Measurements from ENCODE around the gene CAMTA1.

DNA sequence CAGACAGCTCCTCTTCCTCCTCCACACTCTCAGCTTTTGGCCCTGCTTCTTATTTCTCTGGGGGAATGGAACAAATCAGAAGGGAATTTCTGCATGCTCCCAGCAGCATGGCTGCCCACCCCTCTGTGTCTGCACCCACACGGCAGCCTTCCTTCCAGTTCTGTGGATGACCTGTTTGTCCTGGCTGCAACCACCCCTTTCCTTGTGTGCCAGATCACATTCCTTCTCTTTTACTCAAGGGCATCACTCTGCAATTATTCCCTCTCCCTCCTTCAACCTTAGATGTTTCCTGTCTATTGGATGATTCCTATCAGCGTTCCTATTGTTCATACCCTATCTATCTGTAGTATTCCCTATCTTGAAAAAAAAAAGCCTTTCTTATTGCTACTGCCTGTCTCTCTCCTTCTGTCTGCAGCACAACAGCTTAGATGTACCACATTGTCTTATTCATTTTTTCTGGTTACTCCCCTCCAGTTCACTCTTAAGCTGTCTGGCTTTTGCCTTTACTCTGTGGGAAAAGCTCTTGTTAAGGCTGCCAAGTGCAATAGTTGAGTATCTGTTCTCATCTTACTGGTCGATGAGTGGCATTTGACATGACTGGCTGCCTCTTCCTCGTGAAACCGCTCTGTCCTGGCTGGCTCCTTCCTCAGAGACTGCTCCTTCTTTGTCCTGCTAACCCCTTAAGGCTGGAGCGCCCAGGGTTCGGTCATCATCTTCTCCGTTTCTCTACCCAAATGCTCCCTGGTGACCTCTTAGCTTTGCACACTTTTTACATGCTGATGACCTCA, 351.1 kb downstream of the CAMTA1 start:
- TF ChIP-seq, protein P1, sequence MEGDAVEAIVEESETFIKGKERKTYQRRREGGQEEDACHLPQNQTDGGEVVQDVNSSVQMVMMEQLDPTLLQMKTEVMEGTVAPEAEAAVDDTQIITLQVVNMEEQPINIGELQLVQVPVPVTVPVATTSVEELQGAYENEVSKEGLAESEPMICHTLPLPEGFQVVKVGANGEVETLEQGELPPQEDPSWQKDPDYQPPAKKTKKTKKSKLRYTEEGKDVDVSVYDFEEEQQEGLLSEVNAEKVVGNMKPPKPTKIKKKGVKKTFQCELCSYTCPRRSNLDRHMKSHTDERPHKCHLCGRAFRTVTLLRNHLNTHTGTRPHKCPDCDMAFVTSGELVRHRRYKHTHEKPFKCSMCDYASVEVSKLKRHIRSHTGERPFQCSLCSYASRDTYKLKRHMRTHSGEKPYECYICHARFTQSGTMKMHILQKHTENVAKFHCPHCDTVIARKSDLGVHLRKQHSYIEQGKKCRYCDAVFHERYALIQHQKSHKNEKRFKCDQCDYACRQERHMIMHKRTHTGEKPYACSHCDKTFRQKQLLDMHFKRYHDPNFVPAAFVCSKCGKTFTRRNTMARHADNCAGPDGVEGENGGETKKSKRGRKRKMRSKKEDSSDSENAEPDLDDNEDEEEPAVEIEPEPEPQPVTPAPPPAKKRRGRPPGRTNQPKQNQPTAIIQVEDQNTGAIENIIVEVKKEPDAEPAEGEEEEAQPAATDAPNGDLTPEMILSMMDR (tag by site-specific recombination; IDR thresholded peaks at IDR 0.05) = no peak
- TF ChIP-seq ZFP69B (tag by site-specific recombination; IDR thresholded peaks at IDR 0.05) (no peak), SP2 (tag by site-specific recombination; IDR thresholded peaks at IDR 0.05) (no peak)

Measured in HEK293 (cell line).